HG03460 (cell line): ENCODE results near the gene VAMP7.
A peak's percentile ranks its signal among the peaks of the same experiment; 100 is the strongest.
"Not testable (repeated sequence)": the region's sequence is repeated elsewhere in the genome, so short reads cannot be mapped to it uniquely, and the experiment has no call there.

Experiments
- ATAC-seq: cut with Tn5 transposase; IDR thresholded peaks from one replicate; pipeline ENCODE4 v1.9.1; 2021; ENCODE audit not compliant: unreplicated experiment

VAMP7 gene, protein sequence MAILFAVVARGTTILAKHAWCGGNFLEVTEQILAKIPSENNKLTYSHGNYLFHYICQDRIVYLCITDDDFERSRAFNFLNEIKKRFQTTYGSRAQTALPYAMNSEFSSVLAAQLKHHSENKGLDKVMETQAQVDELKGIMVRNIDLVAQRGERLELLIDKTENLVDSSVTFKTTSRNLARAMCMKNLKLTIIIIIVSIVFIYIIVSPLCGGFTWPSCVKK

DNA sequence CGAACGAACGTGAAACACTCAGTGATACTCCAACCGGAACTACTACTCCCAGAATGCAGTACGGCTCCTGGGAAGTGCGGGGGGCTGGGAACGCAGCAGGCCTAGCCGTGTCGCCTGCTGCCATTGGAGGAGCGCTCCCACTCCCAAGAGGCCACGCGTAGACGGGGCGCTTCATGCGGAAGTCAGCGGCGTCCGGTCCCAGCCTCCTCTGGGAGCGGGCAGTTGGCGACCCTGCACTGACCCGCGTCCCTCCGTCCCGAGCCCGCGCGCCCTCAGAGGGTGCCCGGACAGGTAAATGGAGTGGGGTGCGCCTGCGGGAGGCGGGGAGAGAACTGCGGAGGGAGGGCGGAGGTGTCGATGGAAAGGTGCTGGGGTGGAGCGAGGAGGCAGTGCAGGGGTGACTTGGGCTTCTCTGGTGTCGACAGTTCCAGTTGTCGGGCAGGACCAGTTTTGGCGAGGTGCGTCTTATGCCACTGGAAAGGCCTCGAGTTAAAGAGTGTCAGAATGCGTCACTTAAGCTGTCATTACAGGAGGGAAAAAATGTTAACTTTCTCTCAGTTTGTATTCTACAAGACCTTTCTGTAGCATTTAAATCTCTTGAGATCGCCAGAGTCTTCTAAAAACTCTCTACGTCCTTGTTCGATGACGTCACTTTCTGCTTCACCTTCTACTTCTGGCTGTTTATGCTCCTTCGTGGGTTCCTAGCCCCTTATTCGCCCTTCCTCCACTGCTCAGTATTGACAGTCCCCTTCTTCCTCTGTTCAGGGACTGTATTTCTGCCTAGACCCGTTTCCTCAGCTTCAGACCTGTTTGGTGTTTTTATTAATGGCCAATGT is at the start of gene VAMP7:
Gene VAMP7 (plus strand): TSS at position 188 of the 836 bp plus-strand sequence. CDS start 8,122 bp downstream, outside the sequence.
- peak; percentile 90 for ATAC-seq

DNA sequence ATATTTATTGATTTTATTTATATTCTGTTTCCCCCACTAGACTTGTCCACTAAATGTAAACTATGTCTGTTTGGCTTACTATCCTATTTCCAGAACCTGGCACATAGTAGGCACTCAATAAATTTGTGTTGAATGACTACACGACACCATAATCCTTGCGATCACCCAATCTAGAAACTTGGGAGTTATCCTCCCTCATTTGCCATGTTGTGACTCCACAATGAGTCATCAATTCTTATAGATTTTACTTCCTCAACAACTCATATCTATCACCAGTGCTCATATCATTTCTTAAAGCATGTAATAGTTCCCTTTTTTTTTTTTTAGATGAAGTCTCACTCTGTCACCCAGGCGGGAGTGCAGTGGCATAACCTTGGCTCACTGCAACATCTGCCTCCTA is 39.9 kb upstream of the VAMP7 start:
- ATAC-seq = no peak

DNA sequence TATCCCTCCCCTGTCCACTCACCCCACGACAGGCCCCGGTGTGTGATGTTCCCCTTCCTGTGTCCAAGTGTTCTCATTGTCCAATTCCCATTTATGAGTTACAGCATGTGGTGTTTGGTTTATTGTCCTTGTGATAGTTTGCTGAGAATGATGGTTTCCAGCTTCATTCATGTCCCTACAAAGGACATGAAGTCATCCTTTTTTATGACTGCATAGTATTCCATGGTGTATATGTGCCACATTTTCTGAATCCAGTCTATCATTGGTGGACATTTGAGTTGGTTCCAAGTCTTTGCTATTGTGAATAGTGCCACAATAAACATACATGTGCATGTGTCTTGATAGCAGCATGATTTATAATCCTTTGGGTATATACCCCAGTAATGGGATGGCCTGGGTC is 29.4 kb upstream of the VAMP7 start:
- ATAC-seq = not testable (repeated sequence)

DNA sequence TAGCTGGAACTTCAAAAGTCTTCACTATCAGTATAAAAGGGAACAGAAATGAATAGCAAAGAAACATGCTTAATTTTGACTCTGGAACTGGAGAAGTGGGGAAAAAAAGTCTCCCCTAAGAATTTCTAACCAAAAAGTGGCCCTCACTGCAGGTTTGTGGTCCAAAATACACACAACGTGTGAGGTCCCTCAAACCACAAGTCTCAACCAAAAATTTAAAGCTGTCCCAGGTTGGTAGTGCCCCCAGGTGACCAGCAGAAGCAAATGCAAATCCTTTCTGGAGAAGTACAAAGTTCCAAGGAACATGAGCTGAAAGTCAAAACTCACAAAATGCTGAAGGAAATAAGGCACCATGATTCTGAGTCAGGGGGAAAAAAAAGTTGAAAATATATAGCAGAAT is 23.6 kb upstream of the VAMP7 start:
- ATAC-seq = no peak

DNA sequence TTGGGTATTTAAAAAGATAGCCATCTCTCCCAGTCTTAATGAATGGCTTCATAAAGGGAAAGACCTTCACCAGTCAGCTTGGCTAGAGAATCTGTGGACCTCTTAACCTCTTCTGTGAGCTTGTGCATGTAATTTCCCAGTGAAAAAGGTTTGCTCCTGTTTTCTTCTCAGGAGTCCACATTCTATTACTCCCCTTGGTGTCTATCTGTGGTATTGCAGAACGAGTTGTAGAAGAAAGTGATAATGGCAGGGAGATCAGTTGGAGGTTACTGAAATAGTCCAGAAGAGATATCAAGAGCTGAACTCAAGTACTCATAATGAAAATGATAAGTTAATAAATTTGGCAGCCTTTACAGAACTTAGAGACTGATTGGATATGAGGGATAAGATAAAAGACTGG is 16.5 kb upstream of the VAMP7 start:
- no peak for ATAC-seq

DNA sequence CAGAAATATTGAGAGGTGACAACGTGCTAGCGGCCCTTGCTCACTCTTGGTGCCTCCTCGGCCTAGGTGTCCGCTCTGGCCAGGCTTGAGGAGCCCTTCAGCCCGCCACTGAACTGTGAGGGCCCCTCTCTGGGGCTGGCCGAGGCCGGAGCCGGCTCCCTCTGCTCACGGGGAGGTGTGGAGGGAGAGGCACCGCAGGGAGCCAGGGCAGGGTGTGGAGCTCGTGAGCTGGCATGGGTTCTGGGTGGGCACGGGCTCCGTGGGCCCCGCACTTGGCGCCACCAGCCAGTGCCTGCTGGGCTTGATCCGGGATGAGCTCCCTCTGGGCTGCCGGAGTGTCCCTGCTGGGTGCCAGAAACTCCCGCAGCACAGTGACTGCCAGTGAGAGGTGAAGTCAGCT is 16.0 kb upstream of the VAMP7 start:
- ATAC-seq = no peak

DNA sequence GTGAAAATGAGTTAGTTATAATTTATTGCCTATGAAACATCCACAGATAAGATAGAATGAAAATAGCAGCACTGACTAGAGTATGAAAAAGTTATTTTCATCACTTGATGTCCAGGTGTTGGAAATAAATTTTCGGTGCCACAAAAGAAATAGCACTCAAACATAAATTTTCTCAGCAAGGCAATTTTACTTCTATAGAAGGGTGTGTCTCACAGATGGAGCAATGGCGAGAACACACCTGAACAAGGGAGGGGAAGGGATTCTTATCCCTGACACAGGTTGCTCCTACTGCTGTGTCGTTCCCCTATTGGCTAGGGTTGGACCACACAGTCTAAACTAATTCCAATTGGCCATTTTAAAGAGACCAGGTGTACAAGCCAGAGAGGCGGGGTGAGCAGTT is 13.3 kb upstream of the VAMP7 start:
- ATAC-seq = no peak

DNA sequence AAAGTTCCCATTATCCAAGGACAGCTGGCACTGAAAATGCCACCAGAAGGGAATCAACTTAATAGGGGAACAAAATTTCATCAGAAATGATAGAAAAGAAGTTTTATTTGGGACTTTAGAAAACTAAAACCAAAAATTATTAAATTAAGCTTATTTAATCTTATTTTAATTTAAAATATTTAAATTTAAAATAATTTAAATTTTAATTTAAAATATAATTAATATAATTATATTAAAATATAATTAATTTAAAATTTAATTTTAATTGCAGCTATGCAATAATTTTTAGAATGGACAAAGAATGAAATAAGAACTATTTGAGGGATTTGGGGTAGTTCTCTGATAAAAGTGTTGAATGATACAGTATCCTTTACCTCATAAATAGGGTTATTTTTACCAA is 10.2 kb upstream of the VAMP7 start:
- no peak for ATAC-seq

DNA sequence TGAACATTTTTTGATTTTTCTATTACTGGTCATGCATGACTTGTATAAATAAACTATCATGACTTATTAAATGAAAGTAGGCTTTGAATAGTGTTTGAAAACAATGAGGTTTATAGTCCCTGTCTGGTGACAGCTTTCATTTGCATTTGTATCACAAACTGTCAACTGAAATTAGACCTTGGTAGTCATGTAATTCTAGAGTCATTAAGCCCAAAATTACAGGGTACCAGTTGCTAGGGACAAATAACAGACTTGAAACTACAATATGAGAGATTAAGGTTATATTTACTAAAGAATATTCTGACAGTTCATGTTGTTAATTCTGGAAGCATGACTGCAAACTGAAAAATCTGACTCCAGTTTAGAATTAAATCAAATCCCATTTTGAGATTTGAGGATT is 9.2 kb upstream of the VAMP7 start:
- no peak for ATAC-seq

DNA sequence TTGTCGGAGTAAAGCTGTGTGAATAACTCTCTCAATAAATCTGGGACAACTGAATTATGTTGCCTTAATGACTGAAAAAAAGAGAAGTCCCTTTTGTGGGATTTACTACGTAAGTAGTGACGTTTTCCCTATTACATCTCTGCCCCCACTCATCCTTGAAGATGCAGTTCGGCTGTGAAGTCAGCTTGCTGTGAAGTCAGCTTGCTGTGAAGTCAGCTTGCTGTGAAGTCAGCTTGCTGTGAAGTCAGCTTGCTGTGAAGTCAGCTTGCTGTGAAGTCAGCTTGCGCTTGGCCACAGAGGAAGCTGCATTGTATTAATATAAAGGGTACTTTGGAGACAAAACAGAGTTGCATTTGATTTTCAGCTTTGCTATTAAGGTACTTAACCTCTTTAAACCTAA is 8.0 kb upstream of the VAMP7 start:
- no peak for ATAC-seq

DNA sequence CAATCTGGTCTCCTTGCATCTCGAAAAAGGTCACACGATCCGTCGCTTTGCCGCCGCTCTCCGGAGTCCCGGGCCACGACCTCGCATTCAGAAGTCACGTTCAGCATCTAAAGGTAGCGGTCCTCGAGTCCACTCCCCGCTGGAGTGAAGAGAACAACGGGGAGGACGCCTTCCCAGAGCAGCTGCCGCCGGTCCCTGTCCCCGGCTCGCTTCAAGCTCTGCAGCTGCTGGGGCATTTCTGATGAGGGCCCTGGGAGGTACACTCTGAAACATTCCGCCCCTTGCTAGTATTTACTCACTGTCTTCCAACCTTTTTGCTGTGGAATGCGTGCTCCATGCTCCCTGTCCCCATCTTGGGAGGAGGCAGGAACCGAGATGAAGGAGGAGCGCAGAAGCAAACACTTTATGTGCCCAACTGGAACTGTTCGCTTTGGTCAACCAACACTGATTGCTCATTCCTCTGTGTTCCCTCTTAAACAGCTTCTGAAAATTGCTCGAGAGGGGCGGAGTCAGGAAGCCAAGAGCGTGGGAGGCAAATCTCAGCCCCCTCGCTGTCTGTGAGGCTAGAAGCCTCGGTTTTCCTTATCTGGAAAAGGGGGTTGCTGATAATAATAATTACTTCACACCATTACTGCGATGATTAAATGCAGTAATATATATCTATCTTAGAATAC is 6.4 kb upstream of the VAMP7 start:
- ATAC-seq = no peak

DNA sequence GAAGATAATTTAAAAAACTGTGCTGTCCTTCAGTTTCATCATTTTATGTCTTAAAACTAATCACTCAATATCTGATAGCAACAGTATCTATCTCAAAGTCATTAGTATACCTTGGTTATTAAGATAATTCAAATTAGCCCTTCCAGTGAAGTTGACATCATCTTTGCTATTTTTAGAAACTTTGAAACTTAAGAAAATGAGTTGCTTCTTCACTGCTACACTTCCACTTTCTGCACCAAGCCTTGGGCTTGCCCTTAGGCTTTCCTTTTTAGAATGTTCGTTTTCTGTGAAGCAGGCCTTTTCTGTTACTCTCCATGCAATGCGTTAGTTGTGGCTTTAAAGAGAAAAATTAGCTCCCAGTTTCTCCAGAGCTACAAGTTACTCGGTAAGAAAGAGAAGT is 4.4 kb upstream of the VAMP7 start:
- no peak for ATAC-seq

DNA sequence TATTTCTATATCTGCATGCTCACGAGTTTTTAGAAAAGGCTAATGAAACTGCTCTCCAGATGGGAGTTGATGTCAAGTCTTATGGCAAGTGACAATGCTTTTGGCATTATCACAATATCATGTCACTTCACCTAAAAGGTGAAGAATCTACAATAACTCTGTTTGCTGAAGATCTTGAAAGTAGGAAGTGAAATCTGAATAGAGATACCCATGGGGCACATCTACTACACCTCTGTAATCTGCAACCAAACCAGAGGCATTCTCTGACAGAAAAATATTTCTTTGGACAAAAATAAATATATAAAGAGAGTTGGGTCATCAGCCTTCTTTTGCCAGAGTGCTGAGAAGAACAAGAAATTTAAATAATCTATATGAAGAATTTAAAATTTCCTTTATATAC is 3.9 kb upstream of the VAMP7 start:
- no peak for ATAC-seq

DNA sequence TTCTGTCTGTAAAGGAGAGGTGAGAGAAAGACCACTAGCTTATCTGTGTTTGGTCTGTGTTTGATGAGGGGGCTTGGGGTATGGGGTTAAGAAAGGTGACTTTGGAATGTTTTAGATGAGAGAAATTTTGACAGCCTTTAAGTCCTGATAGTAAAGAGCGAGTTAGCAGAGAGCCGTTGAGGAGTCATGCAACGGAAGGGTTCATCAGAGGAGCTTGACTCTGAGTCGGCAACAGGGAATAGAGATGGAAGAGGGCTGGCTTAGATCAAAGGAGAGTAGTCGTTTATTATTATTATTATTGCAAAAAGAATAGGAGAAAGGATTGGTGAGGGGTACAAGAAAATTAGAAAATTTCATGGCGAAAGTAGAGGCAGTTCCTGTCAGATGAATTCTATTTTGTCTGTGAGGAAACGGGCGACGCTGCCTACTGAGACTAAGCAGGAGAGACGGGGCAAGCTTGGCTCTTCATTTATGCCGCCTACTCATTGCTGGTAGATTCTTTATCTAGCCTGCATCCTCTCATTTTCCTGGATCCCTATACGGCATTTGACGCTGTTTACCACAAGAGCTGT is 473 bp upstream of the VAMP7 start:
- no peak for ATAC-seq

DNA sequence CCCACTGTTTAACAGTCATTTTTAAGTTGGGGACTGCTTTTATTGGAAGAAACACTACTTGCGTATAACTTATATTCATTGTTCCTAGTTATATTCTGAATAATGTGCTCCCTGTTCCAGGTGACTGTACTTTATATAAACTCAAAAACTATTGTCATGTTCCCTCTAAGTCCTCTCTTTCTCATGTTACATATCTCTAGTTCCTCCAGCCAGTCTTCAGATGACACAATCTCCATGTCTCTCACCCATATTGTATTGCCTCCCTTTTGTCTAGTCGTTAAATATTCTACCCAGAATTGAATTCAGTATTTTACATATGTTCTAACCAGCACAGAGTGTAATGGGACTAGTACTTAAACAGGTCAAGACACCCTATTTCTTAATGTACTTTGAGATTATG is 5.3 kb downstream of the VAMP7 start:
- no peak for ATAC-seq

DNA sequence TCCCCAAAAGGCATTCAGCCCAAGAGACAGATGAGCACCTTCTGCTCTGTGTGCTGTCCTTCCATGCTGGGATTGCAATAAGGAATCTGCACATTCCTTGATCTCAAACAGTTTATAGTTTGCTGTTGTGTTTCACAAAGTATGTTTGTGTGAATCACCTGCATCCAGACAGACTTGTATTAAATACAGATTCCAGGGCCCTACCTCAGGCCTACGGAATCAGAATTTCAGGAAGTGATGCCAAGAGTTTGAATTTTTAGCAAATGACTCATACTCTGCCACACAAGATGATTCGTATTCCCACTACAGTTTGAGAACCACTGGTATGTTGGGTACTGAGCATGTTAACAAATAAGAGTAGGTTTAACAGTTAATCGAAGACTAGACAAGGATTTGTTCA is 7.0 kb downstream of the VAMP7 start:
- no peak for ATAC-seq

DNA sequence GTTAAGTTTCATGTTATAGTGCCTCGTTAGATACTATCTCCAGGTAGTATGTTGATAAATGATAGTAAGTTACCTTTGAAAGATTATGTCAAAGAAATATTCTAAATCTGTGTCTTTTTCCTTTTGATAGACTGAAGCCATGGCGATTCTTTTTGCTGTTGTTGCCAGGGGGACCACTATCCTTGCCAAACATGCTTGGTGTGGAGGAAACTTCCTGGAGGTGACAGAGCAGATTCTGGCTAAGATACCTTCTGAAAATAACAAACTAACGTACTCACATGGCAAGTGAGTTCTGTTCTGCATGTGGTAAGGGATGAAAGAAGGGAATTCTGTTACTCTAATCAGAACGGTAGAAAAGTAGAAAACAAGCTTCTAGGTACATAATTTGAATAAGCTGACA is 8.2 kb downstream of the VAMP7 start:
- ATAC-seq = no peak

DNA sequence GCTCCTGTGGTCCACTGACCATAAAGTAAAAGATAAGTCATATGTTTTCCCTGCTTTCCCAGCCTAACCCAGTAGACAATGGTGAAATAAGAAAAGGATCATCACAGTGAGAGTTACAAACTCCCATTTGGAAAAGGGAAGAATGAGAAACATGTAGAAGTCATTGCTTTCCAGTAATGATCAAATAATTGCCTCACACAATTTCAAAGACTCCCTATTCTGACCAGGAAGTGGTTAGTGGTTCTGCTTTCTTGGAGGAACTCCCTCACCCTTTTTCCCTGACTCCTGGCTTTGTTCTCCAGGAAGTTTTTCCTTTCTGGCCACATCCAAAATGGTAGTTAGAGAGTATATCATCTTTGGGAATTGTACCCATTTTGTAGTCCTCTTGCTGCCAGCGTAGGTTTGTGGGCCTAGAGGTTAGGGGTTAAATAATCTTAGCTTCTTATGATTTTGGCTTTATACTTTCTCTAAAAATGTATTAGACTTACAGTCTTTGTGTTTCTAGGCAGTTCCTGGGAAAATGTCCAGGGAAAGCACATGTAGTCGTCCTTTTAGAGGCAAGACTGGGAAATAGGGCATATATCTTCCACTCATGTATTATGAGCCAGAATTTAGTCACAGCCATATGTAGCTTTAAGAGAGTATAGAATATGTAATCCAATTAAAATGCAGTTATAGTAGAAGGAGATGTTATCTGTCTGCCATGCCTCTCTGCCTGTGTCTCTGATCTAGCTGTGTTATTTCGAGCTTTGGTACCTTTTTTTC is 10.5 kb downstream of the VAMP7 start:
- no peak for ATAC-seq

DNA sequence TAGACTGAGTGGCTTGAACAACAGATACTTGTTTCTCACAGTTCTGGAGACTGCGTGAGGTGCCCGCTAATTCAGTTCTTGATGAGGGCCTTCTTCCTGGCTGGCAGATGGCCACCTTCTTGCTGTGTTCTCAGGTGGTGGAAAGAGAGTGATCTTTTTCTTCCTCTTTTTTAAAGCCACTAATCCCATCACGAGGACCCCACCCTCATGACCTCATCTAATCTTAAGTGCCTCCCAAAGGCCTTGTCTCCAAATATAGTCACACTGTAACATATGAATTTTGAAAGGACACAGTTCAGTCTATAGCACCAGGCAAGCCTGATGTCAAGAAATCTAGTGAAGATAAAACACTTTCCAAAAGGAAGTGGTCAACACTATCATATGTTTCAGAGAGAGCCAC is 12.4 kb downstream of the VAMP7 start:
- ATAC-seq = no peak

DNA sequence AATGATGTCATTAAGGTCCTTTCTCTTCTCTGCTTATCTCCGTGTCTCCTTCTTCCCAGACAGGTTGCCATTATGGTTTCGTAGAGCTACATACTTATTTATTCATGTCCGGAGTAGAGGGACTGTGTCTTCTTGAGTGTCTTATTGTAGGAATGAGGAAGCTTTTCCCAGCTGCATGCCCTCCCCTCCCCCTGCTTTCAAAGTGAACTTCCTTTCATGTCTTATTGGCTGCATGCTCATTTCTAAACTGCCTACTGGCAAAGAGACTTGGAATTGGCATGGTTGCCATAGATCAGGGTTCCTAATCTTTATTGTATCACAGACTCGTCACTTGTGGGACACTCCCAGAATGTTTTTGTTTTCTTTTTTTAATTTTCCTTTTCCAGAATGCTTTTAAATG is 15.4 kb downstream of the VAMP7 start:
- ATAC-seq = no peak

DNA sequence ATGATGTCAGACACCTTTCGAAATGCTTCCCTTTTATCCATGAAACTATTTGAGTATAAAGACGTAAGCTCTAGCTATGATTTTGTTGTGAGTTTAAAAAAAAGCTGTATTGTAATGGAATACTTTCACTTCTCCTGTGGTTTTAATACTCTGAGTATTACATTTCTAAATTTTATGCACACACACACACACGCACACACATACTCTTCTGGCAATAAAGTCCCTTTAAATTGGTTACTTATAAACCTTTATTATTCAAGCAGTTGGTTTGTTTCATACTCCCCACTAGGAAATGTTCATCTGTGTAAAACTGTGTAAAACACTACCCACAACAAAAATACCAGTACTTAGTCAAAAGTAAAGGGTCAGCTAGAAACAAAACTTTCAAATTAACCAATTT is 18.2 kb downstream of the VAMP7 start:
- no peak for ATAC-seq
